AG04450 (cell line): ENCODE measurements around the gene SLU7. TPM values are rescaled to one million over a fixed set of nuclear protein-coding genes. Genes with fewer than 3 reads are reported as not detected.

Source experiments
- CTCF ChIA-PET: fragments of 300-600, 350-600 bp; formaldehyde crosslinking; extraction: SDS; loops from one replicate; lab custom pipeline; 2022; ENCODE audit warnings: antibody characterized with exemption, inconsistent platforms; lab: Charles Lee
- POLR2A ChIA-PET: fragments of 350-600 bp; formaldehyde crosslinking; extraction: SDS; loops from one replicate; lab custom pipeline; 2021; ENCODE audit warnings: antibody characterized with exemption, inconsistent platforms; lab: Yijun Ruan, JAX
- DNase-seq: peaks from one replicate; pipeline ENCODE4 v3.0.0-alpha.2; 2011; ENCODE audit warnings: low read depth, low spot score
- H3K27ac ChIP-seq: one replicate; pipeline ENCODE4 v1.5.1; 2012; ENCODE audit warnings: low read depth, low read length, control low read depth
- H3K27me3 ChIP-seq: one replicate; pipeline ENCODE4 v1.6.0; 2012; ENCODE audit warnings: low read length; ENCODE audit not compliant: control insufficient read depth, insufficient read depth
- H3K4me3 ChIP-seq: 2 replicates; pipeline ENCODE4 v1.5.1; 2011; ENCODE audit warnings: mild to moderate bottlenecking, low read depth, low read length, control low read depth
- H3K9me3 ChIP-seq: 2 replicates; pipeline ENCODE4 v1.5.1; 2012; ENCODE audit warnings: low read length; ENCODE audit not compliant: control insufficient read depth, insufficient read depth
- polyA plus RNA-seq: library from polyadenylated mRNA; depleted of rRNA; stranded (reverse); fragments of >200 nt; gene quantifications from 2 replicates; pipeline ENCODE4 v1.2.3, GENCODE V29; 2011
- TF ChIP-seq, protein P1 (sequence below): IDR thresholded peaks from 2 replicates; pipeline ENCODE4 v1.5.1; 2011; ENCODE audit warnings: low read depth, low read length, control low read depth, inconsistent platforms

The SLU7 gene
- polyA plus RNA-seq, 1 experiment = 59.5 TPM

DNA sequence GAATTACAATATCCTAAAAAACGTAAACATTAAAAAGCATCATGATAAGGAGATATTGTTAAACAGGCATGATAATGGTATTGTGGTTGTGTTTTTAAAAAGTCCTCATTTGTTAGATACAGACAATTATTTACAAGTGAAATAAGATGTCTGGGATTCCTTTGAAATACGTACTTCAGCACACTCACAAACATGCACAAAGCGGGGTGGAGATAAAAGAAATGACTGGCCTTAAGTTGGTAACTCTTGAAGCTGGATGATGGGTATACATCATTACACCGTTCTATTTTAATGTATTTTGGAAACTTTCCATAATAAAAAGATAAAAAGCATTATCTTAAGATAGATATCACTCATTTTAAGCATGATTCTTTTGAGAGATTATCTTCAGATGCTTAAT is 20.1 kb downstream of the SLU7 start:
- H3K4me3 ChIP-seq = peak overlapping the region; percentile 73
- no peak for DNase-seq
- TF ChIP-seq, protein P1, sequence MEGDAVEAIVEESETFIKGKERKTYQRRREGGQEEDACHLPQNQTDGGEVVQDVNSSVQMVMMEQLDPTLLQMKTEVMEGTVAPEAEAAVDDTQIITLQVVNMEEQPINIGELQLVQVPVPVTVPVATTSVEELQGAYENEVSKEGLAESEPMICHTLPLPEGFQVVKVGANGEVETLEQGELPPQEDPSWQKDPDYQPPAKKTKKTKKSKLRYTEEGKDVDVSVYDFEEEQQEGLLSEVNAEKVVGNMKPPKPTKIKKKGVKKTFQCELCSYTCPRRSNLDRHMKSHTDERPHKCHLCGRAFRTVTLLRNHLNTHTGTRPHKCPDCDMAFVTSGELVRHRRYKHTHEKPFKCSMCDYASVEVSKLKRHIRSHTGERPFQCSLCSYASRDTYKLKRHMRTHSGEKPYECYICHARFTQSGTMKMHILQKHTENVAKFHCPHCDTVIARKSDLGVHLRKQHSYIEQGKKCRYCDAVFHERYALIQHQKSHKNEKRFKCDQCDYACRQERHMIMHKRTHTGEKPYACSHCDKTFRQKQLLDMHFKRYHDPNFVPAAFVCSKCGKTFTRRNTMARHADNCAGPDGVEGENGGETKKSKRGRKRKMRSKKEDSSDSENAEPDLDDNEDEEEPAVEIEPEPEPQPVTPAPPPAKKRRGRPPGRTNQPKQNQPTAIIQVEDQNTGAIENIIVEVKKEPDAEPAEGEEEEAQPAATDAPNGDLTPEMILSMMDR = no peak
- H3K27ac ChIP-seq = no peak overlapping the region
- H3K9me3 ChIP-seq = no peaks in the 10 kb centered on the region
- no peaks in the 10 kb centered on the region for H3K27me3 ChIP-seq
- CTCF ChIA-PET = interaction anchor here (1.4 to 3.9 kb wide), 2 partner anchors 41 to 377 kb away, joined by 4 to 20 read pairs; no protein-coding TSS in a partner anchor
- POLR2A ChIA-PET = interaction anchor here (0.7 kb wide), 1 partner anchor 25 kb away, joined by 3 read pairs; no protein-coding TSS in a partner anchor

DNA sequence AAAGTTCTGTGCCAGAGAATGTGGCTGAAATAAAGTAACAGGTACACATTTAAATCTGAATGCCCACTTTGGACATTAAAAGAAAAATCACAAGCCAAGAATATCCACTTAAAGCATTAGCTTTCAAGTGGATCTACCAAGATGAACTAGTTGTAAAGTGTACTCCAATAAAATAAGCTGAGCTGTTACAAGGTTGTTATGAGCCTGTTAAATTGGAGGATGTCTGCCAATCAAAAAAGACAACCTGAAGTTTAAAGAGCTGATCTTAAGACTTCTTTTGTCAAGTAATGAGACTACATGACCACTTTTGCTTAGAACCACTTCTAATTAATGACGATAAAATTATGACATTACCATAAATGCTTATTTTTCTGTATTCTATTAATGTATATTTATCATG is 21.4 kb downstream of the SLU7 start:
- no peaks in the 10 kb centered on the region for H3K9me3 ChIP-seq
- TF ChIP-seq, protein P1 = no peak
- ChIA-PET POLR2A (no interaction called here), CTCF (interaction anchor here (1.4 to 10.4 kb wide), 2 partner anchors 377 to 953 kb away, joined by 3 to 180 read pairs; no protein-coding TSS in a partner anchor)
- no peak for DNase-seq
- H3K27ac ChIP-seq = no peak overlapping the region
- H3K4me3 ChIP-seq = no peak overlapping the region
- no peaks in the 10 kb centered on the region for H3K27me3 ChIP-seq

DNA sequence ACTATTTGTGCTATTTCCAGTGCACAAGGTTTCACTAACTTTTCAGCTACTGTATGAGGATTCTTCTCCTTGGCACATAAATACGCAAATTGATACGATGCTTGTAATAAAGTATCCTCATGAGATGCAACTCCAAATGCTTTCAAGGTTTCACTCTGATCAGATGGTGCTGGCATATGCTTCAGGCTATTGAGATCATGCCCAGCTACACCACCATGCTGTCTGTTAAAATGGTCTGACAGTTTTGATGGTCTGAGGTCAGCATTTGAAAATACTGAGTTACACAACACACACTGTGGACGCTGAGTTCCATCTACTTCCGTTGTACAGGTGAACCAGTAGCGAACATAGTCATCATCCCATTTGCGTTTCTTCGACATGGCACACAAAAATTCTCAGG is 23.8 kb downstream of the SLU7 start:
- CTCF ChIA-PET = interaction anchor here (10.4 kb wide), 1 partner anchor 374 kb away, joined by 180 read pairs; no protein-coding TSS in a partner anchor
- Histone ChIP-seq H3K4me3 (no peak overlapping the region), H3K27me3 (no peaks in the 10 kb centered on the region), H3K9me3 (no peaks in the 10 kb centered on the region), H3K27ac (no peak overlapping the region)
- no peak for DNase-seq
- POLR2A ChIA-PET = no interaction called here
- TF ChIP-seq, protein P1 = no peak

DNA sequence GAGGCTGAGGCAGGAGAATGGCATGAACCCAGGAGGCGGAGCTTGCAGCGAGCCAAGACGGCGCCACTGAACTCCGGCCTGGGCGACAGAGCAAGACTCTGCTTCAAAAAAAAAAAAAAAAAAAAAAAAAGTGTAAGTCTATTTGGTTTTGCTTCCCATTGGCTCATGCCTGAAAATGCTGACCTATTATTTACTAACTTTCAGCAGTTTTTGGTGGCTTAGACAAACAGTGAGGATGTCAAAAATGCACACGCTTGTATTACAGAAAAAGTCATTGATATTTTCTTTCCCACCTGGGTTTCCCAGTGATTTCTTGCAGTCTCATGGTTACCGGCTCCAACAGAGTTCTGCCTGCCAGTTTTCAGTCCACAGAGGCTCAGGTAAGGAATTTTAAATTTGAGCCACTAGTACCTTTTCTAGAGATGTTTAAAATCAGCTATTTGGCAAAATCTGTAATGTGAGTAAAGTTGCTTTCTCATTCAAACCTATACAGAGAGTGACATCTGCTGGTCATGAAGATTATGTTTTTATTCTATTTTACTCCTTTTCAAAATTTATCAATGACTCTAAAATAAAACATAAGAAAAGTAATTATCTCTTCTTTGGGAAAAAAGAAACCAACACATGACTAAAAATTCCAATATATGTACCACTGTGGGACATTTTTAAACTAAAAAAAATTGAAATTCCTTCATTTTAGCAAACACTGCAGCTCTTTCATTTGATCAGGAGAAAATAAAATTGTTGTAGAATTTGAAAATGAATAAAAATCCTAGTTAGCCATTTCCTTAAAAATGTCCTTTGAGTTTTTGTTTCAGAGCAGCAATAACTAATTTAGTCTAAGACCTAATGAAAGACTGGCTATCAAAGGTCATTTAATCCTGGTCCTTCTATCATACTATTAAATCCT is 27.8 kb downstream of the SLU7 start:
- no peak overlapping the region for H3K4me3 ChIP-seq
- TF ChIP-seq, protein P1 = peak; percentile 56
- ChIA-PET CTCF (interaction anchor here (0.6 to 10.4 kb wide), 35 partner anchors 10 to 962 kb away, joined by 3 to 180 read pairs (median 4); partner anchors contain the start of genes C1QTNF2, FAM200C and SLU7), POLR2A (no interaction called here)
- no peak for DNase-seq
- no peaks in the 10 kb centered on the region for H3K27me3 ChIP-seq
- H3K9me3 ChIP-seq = peaks cover 10% of the 10 kb centered on the region; the same call in 1 of the 2 replicates
- H3K27ac ChIP-seq = no peak overlapping the region

DNA sequence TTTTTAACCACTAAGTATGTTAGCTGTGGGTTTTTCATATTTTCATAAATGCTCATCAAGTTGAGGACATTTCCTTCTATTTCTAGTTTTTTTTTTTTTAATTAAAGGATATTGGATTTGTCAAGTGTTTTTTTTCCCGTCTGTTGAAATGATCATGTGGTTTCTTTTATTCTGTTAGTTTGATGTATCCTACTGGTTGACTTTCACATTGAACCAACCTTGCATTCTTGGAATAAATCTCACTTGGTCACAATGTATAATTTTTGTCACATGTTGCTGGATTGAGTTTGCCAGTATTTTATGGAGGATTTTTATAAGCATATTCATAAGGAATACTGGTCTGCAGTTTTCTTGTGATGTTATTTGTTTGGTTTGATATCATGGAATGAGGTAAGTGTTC is 31.4 kb downstream of the SLU7 start:
- H3K27ac ChIP-seq = no peak overlapping the region
- peaks cover 10% of the 10 kb centered on the region; the same call in 1 of the 2 replicates for H3K9me3 ChIP-seq
- TF ChIP-seq, protein P1 = no peak
- H3K27me3 ChIP-seq = no peaks in the 10 kb centered on the region
- ChIA-PET CTCF (interaction anchor here (1.1 kb wide), 1 partner anchor 365 kb away, joined by 3 read pairs; no protein-coding TSS in a partner anchor), POLR2A (no interaction called here)
- H3K4me3 ChIP-seq = no peak overlapping the region
- no peak for DNase-seq
